Activated naive CD8-positive, alpha-beta T cell (primary cell): Measurements from ENCODE around the gene STAT6.
"Not testable (repeated sequence)": the region's sequence is repeated elsewhere in the genome, so short reads cannot be mapped to it uniquely, and the experiment has no call there.

Experiments
- H3K27ac Mint-ChIP-seq: one replicate; pipeline ENCODE4 v1.8.0; 2021; ENCODE audit warnings: mixed read lengths
- H3K27me3 Mint-ChIP-seq: one replicate; pipeline ENCODE4 v1.8.0; 2021; ENCODE audit warnings: mixed read lengths
- H3K36me3 Mint-ChIP-seq: one replicate; pipeline ENCODE4 v1.8.0; 2021; ENCODE audit warnings: mixed read lengths
- H3K4me1 Mint-ChIP-seq: one replicate; pipeline ENCODE4 v1.8.0; 2021; ENCODE audit warnings: low read depth, mixed read lengths
- H3K4me3 Mint-ChIP-seq: one replicate; pipeline ENCODE4 v1.8.0; 2021; ENCODE audit warnings: mild to moderate bottlenecking, mixed read lengths
- H3K9me3 Mint-ChIP-seq: one replicate; pipeline ENCODE4 v1.8.0; 2021; ENCODE audit warnings: low read depth, mixed read lengths

Gene STAT6

DNA sequence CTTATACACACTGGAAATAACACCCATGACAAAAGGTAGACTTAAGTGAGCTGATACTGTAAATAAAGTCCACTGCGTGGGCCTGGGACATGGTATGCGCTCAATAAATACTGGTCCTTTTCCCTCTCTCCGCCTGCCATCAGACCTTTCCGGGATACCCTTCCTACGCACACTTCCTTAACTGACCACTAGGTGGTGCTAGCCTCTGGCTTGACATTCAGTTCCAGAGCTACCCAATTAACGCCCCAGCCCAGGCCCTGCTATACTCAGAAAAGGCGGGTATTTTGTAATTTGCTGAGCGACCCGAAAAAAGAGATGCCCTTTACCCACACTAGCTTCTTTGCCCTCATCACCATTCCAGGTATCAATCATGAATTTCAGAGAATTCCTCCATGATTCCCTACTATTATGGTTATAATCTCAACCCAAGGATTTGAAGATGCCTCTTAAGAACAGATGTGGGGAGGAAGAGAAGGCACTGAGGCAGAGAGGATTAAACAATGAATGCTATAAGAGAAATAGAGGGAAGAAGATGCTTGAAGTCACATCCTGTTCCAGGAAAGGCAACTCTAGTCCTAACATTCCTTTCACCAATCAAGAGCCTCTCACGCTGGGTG lies 13.2 kb upstream of the STAT6 start:
- Mint-ChIP-seq H3K9me3 (no peaks in the 10 kb centered on the region), H3K27ac (no peak overlapping the region), H3K27me3 (no peaks in the 10 kb centered on the region), H3K36me3 (no peaks in the 10 kb centered on the region), H3K4me3 (no peak overlapping the region), H3K4me1 (peaks cover 12% of the 10 kb centered on the region)

DNA sequence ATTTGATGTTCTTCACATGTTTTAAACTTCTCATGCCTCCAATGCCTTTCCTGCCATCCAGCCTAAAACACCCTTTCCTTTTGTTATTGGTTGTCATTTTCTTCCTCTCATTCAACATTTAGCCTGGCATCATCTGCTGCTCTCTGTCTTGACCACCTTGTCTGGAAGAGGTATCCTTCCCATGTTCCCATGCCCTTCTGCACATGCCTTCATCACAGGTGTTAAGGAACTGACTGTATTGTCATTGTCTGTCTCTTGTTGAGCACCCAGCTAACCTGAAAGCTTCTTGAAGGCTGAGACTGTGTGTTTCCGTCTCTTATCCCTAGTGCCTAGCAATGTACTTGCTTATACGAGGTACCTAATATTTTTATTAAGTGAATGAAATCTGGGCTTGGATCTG lies 12.7 kb upstream of the STAT6 start:
- H3K27ac Mint-ChIP-seq, result no peak overlapping the region
- H3K4me1 Mint-ChIP-seq, result peaks cover 12% of the 10 kb centered on the region
- H3K9me3 Mint-ChIP-seq, result no peaks in the 10 kb centered on the region
- H3K36me3 Mint-ChIP-seq, result no peaks in the 10 kb centered on the region
- no peak overlapping the region for H3K4me3 Mint-ChIP-seq
- H3K27me3 Mint-ChIP-seq, result no peaks in the 10 kb centered on the region

DNA sequence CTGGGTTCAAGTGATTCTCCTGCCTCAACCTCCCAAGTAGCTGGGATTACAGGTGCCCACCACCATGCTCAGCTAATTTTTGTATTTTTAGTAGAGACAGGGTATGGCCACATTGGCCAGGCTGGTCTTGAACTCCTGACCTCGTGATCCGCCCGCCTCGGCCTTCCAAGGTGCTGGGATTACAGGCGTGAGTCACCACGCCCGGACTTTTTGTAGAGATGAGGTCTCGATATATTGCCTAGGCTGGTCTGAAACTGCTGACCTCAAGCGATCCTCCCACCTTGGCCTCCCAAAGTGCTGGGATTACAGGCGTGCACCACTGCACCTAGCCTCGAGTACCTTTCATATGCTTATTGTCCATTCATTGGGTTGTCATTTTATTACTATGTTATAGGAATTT lies 9.6 kb upstream of the STAT6 start:
- not testable (repeated sequence) for H3K36me3 Mint-ChIP-seq, H3K4me1 Mint-ChIP-seq, H3K27ac Mint-ChIP-seq, H3K9me3 Mint-ChIP-seq, H3K27me3 Mint-ChIP-seq, H3K4me3 Mint-ChIP-seq

DNA sequence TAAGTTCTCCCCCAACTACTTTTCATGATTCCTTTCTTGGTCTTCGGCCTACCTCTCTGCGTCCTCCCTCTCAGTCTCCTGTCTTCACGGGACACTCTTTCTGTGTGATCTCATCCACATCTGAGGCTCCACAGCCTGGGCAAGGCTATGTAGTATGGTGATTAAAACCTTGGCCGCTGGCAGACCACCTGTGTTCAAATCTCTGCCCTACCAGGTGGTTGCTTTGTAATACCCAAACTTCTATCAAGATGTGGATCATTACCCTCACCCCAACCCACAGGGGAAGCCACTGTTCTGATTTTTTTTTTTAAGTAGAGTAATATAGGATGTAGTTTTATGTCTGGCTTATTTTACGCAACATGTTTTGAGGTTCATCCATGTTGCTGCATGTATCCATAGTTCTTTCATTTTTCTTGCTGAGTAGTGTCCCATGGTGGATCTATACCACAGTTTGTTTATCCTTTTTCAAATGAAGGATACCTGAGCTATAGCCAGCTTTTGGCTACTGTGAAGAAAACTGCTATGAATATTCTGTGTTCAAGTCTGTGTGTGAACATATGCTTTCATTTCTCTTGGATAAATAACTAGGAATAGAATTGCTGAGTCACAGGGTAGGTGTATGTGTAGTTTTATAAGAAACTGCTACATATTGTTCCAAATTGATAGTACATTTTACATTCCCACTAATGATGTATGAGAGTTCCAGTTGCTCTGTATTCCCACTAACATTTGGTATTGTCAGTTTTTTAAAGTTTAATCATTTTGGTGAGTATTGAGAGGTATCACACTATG lies 8.3 kb upstream of the STAT6 start:
- Mint-ChIP-seq H3K9me3 (no peaks in the 10 kb centered on the region), H3K27ac (no peak overlapping the region), H3K36me3 (no peaks in the 10 kb centered on the region), H3K4me1 (peaks cover 5% of the 10 kb centered on the region), H3K4me3 (no peak overlapping the region), H3K27me3 (no peaks in the 10 kb centered on the region)

DNA sequence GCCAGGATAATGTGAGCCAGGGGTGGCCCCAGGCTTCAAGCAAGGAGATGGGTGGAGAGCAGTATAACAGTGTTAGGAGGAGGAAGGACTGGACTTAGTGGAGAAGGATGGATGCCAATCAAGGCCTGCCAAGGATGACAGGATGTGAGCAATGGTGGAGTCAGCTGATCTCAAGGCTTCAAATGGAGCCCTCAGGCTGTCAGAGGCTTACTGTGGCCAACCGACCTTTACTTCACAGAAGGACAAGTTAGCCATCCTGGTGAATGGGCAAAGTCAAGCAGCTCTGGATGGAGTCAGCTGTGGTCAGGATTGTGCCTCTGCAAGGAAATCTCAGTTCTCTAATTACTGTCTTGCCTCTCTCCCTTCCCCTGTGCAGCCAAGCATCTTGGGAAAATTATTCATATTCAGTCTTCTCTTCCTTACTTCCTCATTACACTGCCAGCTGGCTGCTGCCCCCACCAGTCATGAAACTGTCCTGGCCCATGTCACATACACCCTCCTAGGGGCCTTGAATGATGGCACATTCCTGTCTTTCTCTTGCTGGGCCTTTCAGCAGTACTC lies 7.6 kb upstream of the STAT6 start:
- H3K27ac Mint-ChIP-seq, result no peak overlapping the region
- H3K27me3 Mint-ChIP-seq, result no peaks in the 10 kb centered on the region
- no peak overlapping the region for H3K4me3 Mint-ChIP-seq
- H3K4me1 Mint-ChIP-seq, result no peaks in the 10 kb centered on the region
- H3K9me3 Mint-ChIP-seq, result no peaks in the 10 kb centered on the region
- H3K36me3 Mint-ChIP-seq, result no peaks in the 10 kb centered on the region

DNA sequence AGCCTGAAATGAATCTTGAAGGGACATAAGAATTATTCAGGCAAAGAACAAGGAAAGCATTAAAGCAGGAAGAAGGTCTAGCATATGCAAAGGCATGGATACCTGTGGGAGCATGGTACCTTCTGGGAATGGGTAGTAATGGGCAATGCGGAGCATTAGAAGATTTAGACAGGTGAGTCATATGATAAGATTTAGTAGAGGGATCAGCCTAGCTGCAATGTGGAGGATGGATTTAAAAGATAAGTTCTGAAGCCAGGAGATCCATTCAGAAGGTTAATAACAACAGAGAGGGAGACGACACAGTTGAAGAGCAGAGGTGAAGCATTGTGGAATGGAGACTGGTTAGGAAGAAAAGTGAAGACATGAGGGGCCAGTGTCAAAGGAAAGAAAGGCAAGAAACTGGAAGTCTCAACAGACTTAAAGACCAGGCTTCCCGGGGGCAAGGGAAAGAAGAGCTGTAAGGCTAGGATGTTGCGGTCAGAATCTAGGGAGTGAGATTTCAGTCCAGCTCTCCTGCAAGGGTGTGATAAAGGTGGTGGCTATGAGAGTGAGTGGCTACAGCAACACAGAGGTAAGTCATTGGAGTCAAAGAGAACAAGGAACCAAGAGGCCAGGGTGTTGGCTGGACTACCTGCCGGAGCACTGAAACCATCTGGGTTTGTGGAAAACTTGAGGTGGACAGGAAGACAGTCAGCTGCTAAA lies 5.6 kb upstream of the STAT6 start:
- Mint-ChIP-seq H3K4me3 (no peak overlapping the region), H3K4me1 (peaks cover 14% of the 10 kb centered on the region), H3K27ac (no peak overlapping the region), H3K27me3 (no peaks in the 10 kb centered on the region), H3K36me3 (no peaks in the 10 kb centered on the region), H3K9me3 (no peaks in the 10 kb centered on the region)

DNA sequence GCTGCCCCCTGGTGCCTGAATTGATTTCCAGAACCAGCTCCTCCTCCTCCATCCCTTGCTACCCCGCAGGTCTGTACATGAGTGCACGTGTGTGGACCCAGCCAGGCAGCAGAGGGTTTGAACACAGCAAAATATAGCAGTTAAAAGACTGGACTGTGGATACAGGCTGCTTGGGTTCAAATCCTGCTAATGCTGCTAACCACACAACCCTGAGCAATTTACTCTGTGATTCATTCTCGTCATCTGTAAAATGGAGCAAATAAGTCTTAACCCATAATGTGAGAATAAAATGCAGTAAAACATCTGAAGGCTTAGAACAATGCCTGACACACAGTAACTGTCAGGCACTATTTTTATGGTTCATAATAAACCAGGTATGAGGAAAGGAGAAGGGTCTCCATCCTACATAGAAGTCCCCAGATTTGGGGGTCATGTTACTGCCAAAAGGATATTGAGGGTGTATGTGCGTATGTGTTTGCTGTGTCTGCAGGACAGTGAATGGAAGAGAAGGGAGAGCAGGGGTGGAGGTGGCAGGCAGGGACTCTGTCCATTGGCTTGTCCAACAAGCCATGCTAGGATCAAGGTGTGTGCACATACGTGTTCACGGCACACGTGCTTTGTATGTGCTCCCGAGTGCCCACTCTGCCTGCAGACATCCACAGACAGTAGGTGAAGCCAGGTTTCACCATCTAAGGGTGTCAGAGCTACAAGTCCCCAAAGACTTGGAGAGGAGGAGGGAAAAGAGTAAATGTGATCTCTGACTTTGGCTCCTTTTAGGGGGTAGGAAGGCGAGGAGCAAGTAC lies 1.5 kb upstream of the STAT6 start:
- Mint-ChIP-seq H3K4me3 (peak overlapping the region; percentile 100), H3K27ac (peak overlapping the region; percentile 97), H3K9me3 (no peaks in the 10 kb centered on the region), H3K27me3 (no peaks in the 10 kb centered on the region), H3K36me3 (no peaks in the 10 kb centered on the region), H3K4me1 (peaks cover 38% of the 10 kb centered on the region)

DNA sequence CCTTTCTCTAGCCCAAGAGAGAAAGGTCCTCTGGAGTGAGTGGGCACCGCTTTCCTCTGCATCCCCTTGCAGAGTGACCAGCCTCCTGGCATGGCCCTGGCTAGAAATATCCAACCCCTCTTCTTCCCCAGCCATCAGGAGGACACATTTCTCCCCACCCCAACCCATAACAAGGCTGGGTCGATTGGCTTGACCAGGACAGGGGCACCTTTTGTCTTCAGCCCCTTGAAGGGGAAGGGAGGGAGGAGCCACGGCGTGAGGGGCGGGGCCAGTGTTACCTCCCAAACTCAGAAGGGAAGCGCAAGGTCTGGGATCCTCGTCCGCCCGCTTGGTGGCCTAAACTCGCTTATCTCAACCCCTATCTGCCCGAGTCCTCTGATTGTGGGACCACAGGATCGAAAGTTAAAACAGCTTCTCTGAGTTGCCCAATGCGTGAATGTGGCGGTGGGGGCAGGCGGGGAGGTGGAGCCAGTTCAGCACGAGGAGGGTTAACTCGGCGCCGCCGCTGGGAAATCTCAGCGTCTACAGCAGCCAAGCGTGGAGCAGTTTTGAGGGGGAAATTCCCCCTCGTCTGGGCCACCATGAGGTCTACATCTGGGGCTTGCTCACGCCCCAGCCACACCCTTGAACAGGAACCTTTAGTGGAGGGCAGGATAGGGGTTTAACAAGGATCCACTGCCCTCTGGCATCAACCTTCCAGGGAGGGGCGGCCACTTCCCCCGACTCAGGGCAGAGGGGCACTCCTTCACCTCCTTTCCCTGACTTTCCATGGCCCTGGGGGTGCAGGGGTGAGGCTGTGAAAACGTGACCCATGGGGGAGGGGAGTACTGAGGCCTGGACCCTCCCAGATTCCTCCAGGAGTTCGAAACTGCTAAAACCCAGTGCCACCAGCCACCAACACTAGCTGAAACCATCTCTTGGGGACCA lies 795 bp downstream of the STAT6 start:
- Mint-ChIP-seq H3K4me1 (peaks cover 52% of the 10 kb centered on the region), H3K27me3 (no peaks in the 10 kb centered on the region), H3K9me3 (no peaks in the 10 kb centered on the region), H3K27ac (peak overlapping the region; percentile 97), H3K4me3 (peak overlapping the region; percentile 100), H3K36me3 (peaks cover 2% of the 10 kb centered on the region)

DNA sequence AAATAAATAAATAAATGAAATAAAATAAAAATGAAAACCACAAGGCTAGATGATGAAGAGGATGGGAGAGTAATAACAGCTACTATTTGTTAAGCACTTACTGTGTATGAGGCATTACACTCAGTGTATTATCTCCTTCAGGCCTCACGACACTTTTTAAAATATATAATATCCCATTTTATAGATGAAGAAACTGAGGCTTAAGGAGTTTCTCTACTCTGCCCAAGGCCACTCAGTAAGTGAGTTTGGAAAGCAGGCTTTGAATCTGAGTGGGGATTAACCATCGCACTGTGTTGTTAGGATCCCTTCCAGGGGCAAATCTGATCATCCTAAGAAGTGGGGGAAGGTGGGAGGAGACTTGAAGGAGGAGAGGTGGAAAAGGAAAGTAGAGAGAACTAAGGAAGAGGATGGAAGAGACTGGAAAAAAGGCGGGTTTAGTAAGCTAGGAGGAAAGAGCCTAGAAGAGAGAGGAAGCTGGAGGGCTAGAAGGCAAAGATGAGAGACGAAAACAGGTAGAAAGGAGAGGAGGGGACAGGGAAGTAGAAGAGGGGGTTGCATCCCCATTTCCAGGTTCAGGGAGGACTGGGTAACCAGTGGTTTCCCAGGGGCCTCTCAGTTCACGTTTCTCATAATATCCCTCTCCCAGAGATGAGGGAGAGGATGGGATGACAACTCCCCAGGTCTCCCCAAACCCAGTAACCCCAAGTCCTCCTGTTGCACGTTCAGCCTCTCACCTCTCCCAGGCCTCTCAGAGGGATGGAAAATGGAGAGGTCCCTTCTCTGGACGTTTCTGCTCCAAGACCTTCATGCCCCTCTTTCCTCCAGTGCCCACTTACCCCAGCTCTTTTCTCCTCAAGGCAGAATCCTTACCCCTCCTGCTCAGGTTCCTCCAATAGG lies 1.7 kb downstream of the STAT6 start:
- Mint-ChIP-seq H3K4me1 (peaks cover 58% of the 10 kb centered on the region), H3K27me3 (no peaks in the 10 kb centered on the region), H3K4me3 (peak overlapping the region; percentile 100), H3K36me3 (peaks cover 2% of the 10 kb centered on the region), H3K9me3 (no peaks in the 10 kb centered on the region), H3K27ac (peak overlapping the region; percentile 97)

DNA sequence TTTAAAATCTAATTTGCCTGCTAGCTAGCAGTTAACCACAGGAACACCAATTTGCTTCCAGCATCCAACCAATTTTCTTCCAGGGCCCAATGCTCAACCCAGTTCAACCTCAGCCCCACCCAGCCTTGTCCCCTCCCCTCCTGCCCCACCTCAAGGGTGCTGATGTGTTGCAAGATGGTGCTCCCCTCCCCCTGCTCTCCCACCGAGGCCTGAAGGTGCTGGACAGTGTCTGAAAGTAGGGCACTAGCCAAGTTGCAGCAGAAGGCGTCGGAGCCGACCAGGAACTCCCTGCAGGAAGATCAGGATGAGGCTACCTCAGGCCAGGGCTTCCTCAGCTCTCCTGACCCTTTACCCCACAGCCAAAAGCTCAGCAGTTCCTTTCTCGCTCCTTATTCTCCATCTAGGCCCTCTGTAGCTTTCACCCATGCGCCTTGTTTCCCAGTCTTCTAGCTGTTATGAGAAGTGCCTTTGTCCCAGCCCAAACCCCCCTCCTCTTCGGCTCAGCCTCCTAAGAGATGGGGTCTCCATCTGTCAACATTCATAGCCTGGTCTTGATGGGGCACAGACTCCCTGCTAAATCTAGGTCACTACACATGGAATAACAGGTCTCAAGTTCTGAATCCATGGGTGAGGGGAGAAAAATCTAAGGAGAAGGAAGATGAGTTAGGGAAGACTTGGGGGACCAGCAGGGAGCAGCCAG lies 3.6 kb downstream of the STAT6 start:
- Mint-ChIP-seq H3K4me3 (peak overlapping the region; percentile 100), H3K27ac (peak overlapping the region; percentile 52), H3K9me3 (no peaks in the 10 kb centered on the region), H3K4me1 (peaks cover 67% of the 10 kb centered on the region), H3K36me3 (peaks cover 2% of the 10 kb centered on the region), H3K27me3 (no peaks in the 10 kb centered on the region)

DNA sequence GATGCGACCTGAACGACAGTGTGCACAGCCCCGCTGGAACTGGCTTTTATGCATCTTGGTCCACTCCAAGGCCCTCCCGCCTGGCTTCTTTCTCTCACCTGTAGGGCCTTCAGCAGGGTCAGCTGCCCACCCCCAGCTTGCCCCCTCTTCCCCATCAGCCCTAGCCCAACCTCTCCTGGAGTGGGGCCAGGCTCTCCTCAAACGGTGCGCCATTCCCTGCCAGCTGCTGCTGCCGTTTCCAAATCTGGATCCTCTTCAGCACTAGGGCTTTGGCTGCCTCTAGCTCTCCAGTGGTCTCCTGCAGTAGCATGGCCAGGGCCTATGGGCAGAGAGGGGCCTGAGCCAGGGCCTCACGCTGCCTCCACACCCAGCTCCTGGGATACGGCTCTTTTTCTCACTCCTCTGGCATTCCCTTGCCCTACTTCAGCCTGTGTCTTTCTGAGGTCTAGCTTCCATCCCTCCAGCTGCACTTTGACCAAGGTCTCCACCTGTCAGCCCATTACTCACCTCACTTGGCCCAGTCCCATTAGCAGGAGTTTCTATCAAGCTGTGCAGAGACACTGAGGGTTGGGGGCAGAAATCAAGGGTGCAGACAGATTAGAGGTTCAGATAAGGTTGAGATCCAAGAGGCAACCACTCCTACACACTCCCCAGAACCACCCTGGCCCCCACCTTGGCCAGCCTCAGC lies 5.0 kb downstream of the STAT6 start:
- peak overlapping the region; percentile 22 for H3K4me3 Mint-ChIP-seq
- H3K27me3 Mint-ChIP-seq, result no peaks in the 10 kb centered on the region
- peaks cover 2% of the 10 kb centered on the region for H3K36me3 Mint-ChIP-seq
- H3K27ac Mint-ChIP-seq, result peak overlapping the region; percentile 64
- H3K9me3 Mint-ChIP-seq, result no peaks in the 10 kb centered on the region
- peaks cover 71% of the 10 kb centered on the region for H3K4me1 Mint-ChIP-seq

DNA sequence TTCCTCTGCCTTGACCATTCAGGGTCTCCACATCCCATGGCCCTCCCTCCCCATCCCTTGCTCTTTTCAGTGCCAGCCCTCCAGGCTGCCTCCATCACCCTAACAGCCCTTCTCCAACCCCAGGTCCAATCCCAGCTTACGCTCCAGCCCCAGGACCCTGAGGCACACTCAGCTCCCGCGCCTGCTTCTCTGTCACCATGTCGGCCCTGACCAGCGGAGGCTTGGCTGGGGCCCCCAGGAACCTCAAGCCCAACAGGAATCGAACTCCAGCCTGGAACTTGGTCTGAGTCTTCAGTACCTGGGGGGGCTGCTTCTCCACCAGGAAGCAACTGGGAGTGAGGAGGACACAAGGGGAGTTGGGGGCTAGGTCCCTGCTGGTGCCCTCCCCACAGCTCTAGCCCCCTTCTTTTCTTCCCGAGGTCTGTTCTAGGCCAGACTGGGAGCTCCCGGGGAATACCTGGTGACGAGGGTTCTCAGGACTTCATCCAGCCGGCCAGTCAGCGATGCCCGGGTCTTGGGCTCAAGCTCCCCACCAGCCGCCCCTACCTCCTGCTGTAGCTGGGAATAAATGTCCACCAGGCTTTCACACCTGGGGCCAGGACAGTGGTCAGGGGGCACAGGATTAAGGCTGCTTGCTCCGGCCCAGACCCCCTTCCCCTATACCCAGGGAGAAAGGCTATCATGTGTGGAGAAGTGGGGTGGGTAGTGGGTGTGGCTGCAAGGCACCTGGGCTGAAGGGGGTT lies 6.0 kb downstream of the STAT6 start:
- Mint-ChIP-seq H3K9me3 (no peaks in the 10 kb centered on the region), H3K4me3 (no peak overlapping the region), H3K36me3 (peaks cover 2% of the 10 kb centered on the region), H3K27me3 (no peaks in the 10 kb centered on the region), H3K4me1 (peaks cover 77% of the 10 kb centered on the region), H3K27ac (peak overlapping the region; percentile 75)
